HG03103 (cell line): Measurements from ENCODE around the gene SGSM1.

Experiments
- ATAC-seq: cut with Tn5 transposase; IDR thresholded peaks from one replicate; pipeline ENCODE4 v1.9.1; 2021; ENCODE audit warnings: low read depth; ENCODE audit not compliant: unreplicated experiment

SGSM1 gene

DNA sequence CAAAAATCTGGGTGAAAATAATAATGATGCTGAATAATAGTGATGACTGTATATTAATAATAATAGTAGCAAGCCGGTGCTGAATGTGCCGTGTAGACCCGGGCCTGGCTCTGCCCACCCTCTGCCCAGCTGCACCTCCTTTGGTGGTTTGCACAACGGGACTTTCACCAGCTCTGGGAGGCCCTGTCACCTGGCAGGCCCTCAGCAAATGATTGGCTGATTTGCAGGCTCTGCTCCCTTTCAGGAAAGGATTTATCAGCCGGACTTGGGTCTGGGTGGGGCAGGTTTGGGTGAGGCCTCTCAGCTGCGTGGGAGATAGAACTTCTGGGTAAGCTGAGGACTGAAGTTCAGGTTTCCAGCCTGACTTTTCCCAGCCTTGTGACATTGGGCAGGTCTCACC, 167.9 kb downstream of the SGSM1 start:
- ATAC-seq: no peak

DNA sequence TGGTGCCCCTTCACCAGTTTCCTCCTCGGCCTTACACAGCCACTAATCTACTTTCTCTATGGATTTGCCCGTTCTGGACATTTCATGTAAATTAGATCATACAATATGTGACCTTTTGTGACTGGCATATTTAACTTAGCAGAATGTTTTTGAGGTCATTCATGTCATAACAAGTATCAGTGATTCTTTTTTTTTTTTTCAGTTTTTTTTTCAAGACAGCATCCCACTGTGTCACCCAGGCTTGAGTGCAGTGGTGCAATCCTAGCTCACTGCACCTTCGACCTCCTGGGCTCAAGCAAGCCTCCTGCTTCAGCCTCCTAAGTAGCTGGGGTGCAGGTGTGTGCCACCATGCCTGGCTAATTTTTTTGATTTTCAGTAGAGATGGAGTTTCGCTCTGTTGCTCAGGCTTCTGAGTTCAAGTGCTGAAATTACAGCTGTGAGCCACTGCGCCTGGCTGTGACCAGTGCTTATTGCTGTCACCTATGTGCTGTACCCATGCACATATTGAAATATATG, 169.2 kb downstream of the SGSM1 start:
- ATAC-seq: no peak

DNA sequence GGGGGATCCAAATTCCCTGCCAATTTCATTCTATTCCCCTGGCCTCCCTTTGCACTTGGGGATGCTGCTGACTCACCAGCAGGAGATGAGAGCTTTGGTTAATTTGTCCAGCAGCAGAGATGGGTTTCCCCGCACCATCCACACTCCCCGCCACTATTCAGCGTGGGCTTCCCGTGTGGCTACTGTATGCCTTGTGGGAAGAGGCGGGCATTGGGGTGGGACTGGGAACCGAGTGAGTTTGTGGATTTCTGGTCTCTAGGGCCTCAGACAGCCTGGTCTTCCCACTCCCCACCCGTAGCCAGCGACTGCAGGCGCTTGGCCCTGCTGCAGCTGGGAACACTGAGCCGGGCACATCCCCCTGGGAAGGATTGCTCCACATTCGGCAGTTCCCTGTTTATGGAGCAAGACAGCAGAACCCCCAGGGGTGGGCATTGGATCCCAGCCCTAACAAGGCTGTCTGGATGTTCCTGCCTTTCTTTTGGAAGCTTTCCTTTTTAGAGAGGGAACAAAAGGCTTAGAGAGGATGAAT, 169.9 kb downstream of the SGSM1 start:
- ATAC-seq: no peak

DNA sequence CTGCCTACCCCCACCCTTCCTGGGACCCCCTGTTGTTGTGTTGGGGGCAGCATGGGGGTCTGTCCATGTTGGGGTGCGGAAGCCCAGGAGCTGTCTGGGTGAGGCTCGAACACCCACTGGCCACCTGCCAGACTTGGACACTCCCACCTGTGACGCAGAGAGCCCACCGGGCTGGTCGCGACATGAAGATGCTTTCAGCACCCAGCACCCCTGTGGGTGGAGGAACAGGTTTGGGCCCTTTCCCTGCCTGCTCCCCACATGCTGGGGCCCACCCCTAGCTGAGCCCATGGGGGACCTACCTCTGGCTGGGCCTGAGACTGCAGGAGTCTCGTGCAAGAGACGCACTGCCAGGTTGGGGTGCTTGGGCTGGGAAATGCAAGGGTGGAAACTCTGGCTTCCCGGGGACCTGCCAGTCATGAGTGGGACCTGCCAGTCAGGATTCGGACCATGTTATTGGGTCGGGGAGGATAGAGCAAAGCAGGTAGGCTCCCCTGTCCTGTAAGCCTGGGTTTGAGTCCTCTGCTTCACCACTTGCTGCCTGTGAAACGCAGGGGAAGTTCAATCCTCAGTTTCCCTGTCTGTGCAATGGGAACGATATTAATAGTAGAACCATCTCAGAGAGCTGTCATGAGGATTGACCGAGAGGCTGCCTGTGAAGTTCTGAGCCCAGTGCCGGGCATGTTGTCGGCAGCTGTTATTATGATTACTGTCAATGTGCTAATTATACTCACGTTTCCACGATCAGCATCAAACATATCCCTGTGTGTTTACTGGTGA, 170.6 kb downstream of the SGSM1 start:
- no peak for ATAC-seq
